Measurements from ENCODE around the gene KPNA6.
"Not testable (repeated sequence)": the region's sequence is repeated elsewhere in the genome, so short reads cannot be mapped to it uniquely, and the experiment has no call there.

The KPNA6 gene

GRCh38 chr1:32100807-32101708 lies 6.8 kb upstream of the KPNA6 start:
- no peak for DNase-seq

- DNase-seq = no peak
Measured at GRCh38 chr1:32104127-32104526, 3.7 kb upstream of the KPNA6 start.

- DNase-seq = no peak
Measured at GRCh38 chr1:32105338-32105737, 2.5 kb upstream of the KPNA6 start.

DNA sequence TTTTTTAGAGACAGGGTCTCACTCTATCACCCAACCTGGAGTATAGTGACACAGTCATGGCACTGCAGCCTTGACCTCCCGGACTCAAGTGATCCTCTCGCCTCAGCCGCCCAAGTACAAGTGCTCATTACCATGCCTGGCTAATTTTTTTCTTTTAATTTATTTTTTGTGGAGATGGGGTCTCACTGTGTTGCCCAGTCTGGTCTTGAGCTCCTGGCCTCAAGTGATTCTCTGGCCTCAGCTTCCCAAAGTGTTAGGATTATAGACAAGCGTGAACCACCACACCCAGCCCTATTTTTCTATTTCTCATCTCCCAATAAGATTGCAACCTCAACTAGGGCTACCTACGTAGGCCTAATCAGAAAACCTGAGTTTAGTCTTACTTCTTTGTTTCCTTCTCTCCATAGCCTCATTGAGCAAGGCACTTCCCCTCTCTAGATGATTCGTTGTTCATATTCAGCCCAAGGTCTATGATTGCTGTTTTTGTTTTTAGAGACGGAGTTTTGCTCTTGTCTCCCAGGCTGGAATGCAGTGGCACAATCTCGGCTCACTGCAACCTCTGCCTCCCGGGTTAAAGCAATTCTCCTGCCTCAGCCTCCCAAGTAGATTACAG lies 1.1 kb upstream of the KPNA6 start:
- no peak for DNase-seq

DNA sequence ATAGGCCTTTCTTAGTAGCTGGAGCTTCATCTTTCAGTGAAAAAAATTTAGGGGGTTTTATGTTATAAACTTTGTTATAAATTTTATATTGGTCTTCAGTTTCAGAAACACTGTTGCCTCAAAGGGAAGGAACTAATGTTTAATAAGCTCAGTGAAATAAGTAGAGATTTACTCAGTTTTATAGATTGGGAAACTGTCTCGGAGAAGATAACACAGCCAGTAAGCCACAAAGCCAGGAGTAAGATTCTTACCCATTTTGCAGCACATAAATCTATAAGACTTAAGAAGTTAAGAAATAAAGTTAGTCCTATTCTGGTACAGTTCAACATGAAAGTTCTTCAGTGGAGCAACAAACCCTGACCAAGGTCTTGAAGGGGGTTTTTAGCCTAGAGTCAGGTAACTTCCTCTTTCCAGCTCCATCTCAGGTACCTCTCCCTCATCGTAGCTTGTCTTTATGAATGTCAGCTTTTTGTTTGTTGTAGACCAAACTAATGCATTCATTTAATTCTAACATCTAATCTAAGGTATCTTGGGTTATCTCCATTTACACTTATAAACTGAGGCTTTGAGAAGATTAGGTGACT lies 3.3 kb downstream of the KPNA6 start:
- DNase-seq = no peak

GRCh38 chr1:32111789-32112188 lies 3.9 kb downstream of the KPNA6 start:
- no peak for DNase-seq

GRCh38 chr1:32112806-32113375 lies 5.0 kb downstream of the KPNA6 start:
- no peak for DNase-seq

DNA sequence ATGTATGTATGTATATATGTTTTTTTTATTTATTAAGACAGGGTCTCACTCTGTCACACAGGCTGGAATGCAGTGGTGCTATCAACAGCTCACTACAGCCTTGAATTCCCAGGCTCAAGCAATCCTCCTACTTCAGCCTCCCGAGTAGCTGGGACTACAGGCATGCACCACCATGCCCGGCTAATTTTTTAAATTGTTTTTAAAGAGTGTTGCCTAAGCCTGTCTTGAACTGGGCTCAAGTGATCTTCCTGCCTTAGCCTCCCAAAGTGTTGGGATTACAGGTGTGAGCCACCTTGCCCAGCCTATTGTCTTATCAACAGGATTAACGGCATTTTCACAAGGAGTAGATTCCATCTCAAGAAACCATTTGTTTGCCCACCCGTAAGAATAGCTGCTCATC lies 5.6 kb downstream of the KPNA6 start:
- DNase-seq = not testable (repeated sequence)

DNA sequence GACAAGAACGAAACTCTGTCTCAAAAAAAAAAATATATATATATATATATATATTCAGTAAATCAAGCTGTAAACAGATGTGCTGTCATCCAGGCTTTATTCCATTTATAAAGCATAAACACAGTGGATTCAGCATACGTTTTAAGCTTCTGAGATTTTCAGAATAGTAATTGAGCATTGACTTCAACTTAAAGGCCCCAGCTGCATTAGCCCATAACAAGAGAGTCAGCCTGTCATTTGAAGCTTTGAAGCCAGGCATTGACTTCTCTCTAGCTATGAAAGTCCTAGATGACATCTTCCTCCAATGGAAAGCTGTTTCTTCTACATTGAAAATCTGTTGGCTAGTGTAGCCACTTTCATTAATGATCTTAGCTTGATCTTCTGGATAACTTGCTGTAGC lies 6.6 kb downstream of the KPNA6 start:
- DNase-seq = no peak

DNA sequence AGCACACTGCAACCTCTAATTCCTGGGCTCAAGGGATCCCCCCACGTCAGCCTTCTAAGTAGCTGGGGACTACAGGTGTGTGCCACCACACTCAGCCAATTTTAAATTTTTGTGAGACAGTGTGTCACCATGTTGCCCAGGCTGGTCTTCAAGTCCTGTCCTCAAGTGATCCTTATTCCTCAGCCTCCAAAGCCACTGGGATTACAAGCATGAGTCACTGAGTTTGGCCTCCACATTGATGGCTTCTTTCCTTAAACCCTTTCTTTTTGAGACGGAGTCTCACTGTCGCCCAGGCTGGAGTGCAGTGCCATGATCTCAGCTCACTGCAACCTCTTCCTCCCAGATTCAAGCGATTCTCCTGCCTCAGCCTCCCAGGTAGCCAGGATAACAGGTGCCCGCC lies 7.6 kb downstream of the KPNA6 start:
- no peak for DNase-seq

DNA sequence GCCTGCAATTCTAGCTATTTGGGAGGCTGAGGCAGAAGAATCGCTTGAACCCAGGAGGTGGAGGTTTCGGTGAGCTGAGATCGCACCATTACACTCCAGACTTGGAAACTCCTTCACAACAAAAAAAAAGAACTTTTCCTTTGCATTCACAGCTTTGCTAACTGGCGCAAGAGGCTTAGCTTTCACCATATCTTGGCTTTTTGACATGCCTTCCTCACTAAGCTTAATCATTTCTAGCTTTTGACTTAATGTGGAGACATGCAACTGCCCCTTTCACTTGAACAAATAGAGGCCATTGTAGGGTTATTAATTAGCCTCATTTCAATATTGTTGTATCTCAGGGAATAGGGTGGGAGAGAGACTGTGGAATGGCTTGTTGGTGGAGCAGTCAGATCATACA lies 8.7 kb downstream of the KPNA6 start:
- no peak for DNase-seq

GRCh38 chr1:32122151-32122550 lies 14.3 kb downstream of the KPNA6 start:
- DNase-seq = no peak

DNA sequence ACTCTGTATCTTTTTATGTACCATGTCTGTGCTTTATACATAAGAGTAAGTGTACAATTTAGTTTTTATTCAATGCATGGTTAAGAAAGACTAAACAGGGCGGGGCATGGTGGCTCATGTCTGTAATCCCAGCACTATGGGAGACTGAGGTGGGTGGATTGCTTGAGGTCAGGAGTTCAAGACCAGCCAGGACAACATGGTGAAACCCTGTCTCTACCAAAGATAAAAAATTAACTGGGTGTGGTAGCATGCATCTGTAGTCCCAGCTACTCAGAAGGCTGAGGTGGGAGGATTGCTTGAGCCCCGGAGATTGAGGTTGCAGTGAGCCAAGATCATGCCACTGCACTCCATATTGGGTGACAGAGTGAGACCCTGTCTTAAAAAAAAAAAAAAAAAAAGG lies 15.5 kb downstream of the KPNA6 start:
- DNase-seq = not testable (repeated sequence)

DNA sequence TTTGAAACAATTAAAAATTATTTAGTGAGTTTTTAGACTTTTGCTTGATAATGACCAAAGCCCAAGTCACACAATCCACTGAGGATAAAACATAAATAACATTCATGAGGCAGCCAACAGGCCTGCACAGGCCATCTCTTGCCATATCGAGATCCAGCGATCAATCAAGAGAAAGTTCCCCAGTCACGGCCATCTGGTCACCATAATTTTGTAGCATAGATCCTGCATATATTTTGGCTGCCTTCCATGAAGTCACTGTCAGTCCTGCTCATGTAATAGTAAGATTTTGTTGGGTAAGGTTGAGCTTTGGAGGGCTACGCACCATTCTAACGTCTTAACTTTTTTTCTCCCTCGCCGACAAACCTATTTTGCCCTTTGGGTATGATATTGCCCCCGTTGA lies 17.5 kb downstream of the KPNA6 start:
- DNase-seq = no peak

- DNase-seq = no peak
Measured at GRCh38 chr1:32126770-32127169, 18.9 kb downstream of the KPNA6 start.

- no peak for DNase-seq
Measured at GRCh38 chr1:32127409-32128198, 19.7 kb downstream of the KPNA6 start.

DNA sequence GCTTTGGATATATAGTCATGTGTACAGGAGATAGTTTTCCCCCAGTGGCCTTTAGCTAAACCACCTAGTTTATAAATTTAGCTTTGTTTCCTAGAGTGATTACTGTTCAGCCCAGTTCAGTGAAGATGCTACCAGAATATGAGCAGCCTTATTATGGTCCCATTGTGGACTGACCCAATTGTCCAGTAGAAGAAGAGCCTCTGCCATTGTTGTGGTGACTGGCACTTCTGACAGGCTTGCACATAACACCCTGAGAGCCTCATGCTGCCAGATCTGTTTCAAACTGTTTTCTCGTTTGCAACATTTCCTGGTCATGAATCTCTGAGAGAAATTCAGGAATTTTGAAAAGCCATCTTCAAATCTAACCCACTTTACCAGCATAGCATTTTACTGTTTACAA lies 20.6 kb downstream of the KPNA6 start:
- no peak for DNase-seq

- no peak for DNase-seq
Measured at GRCh38 chr1:32128964-32129363, 21.1 kb downstream of the KPNA6 start.

DNA sequence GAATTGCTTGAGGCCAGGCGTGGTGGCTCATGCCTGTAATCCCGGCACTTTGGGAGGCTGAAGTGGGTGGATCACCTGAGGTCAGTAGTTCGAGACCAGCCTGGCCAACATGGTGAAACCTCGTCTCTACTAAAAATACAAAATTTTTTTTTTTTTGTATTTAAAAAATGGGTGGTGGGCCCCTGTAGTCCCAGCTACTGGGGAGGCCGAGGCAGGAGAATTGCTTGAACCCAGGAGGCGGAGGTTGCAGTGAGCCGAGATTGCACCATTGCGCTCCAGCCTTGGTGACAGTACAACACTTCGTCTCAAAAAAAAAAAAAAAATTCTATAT lies 26.1 kb downstream of the KPNA6 start:
- DNase-seq = not testable (repeated sequence)

- no peak for DNase-seq
Measured at GRCh38 chr1:32137111-32137510, 29.3 kb downstream of the KPNA6 start.

GRCh38 chr1:32138965-32139364 lies 31.1 kb downstream of the KPNA6 start:
- DNase-seq = no peak

- no peak for DNase-seq
Measured at GRCh38 chr1:32142446-32143301, 34.8 kb downstream of the KPNA6 start.
